HG02759 (cell line): ENCODE measurements around the gene PAPLN.
"Not testable (repeated sequence)": the region's sequence is repeated elsewhere in the genome, so short reads cannot be mapped to it uniquely, and the experiment has no call there.

Source experiments
- ATAC-seq: cut with Tn5 transposase; IDR thresholded peaks from one replicate; pipeline ENCODE4 v1.9.1; 2021; ENCODE audit warnings: mild to moderate bottlenecking, moderate library complexity; ENCODE audit not compliant: unreplicated experiment

The PAPLN gene

GRCh38 chr14:73283608-73284379 is 46.5 kb downstream of the PAPLN start:
- ATAC-seq = no peak

GRCh38 chr14:73285979-73286378 is 48.7 kb downstream of the PAPLN start:
- ATAC-seq = no peak

GRCh38 chr14:73286598-73286997 is 49.3 kb downstream of the PAPLN start:
- no peak for ATAC-seq

- no peak for ATAC-seq
Observed at GRCh38 chr14:73287071-73287470, 49.8 kb downstream of the PAPLN start.

GRCh38 chr14:73289308-73289707 is 52.0 kb downstream of the PAPLN start:
- ATAC-seq = no peak

GRCh38 chr14:73289729-73290128 is 52.4 kb downstream of the PAPLN start:
- ATAC-seq = no peak

- peak; percentile 88 for ATAC-seq
Observed at GRCh38 chr14:73290279-73290678, 53.0 kb downstream of the PAPLN start.

GRCh38 chr14:73293782-73294781 is 56.8 kb downstream of the PAPLN start:
- no peak for ATAC-seq

- ATAC-seq = no peak
Observed at GRCh38 chr14:73295198-73295796, 58.0 kb downstream of the PAPLN start.

GRCh38 chr14:73305499-73305898 is 68.2 kb downstream of the PAPLN start:
- no peak for ATAC-seq

GRCh38 chr14:73307261-73307660 is 70.0 kb downstream of the PAPLN start:
- no peak for ATAC-seq

GRCh38 chr14:73309207-73309606 is 71.9 kb downstream of the PAPLN start:
- not testable (repeated sequence) for ATAC-seq

- no peak for ATAC-seq
Observed at GRCh38 chr14:73311708-73312030, 74.4 kb downstream of the PAPLN start.

- ATAC-seq = no peak
Observed at GRCh38 chr14:73312687-73313086, 75.4 kb downstream of the PAPLN start.

- no peak for ATAC-seq
Observed at GRCh38 chr14:73313151-73313550, 75.8 kb downstream of the PAPLN start.

- no peak for ATAC-seq
Observed at GRCh38 chr14:73323896-73324399, 86.6 kb downstream of the PAPLN start.
